NCI-H774 (cell line): Measurements from ENCODE around the gene APOBEC3H.

Experiments
- DNase-seq: peaks from one replicate; lab custom pipeline; 2025; lab: John Stamatoyannopoulos, UW

APOBEC3H gene

GRCh38 chr22:39110631-39111561 is 13.9 kb downstream of the APOBEC3H start:
- DNase-seq, result no peak

- DNase-seq, result no peak
Observed at GRCh38 chr22:39114112-39114511, 17.1 kb downstream of the APOBEC3H start.

- no peak for DNase-seq
Observed at GRCh38 chr22:39115570-39115969, 18.5 kb downstream of the APOBEC3H start.

GRCh38 chr22:39115977-39116621 is 19.1 kb downstream of the APOBEC3H start:
- no peak for DNase-seq

GRCh38 chr22:39117585-39118191 is 20.6 kb downstream of the APOBEC3H start:
- DNase-seq, result no peak

GRCh38 chr22:39120983-39121382 is 23.9 kb downstream of the APOBEC3H start:
- no peak for DNase-seq

- no peak for DNase-seq
Observed at GRCh38 chr22:39122772-39123470, 25.9 kb downstream of the APOBEC3H start.

- no peak for DNase-seq
Observed at GRCh38 chr22:39123751-39124581, 26.9 kb downstream of the APOBEC3H start.

- DNase-seq, result no peak
Observed at GRCh38 chr22:39125622-39126021, 28.6 kb downstream of the APOBEC3H start.

GRCh38 chr22:39128508-39128907 is 31.5 kb downstream of the APOBEC3H start:
- no peak for DNase-seq

- no peak for DNase-seq
Observed at GRCh38 chr22:39129081-39129480, 32.0 kb downstream of the APOBEC3H start.

GRCh38 chr22:39129746-39130145 is 32.7 kb downstream of the APOBEC3H start:
- no peak for DNase-seq

GRCh38 chr22:39130152-39130704 is 33.2 kb downstream of the APOBEC3H start:
- no peak for DNase-seq

- DNase-seq, result no peak
Observed at GRCh38 chr22:39130892-39131855, 34.1 kb downstream of the APOBEC3H start.

- no peak for DNase-seq
Observed at GRCh38 chr22:39132281-39132680, 35.2 kb downstream of the APOBEC3H start.

- no peak for DNase-seq
Observed at GRCh38 chr22:39132871-39133524, 36.0 kb downstream of the APOBEC3H start.

- no peak for DNase-seq
Observed at GRCh38 chr22:39133871-39134270, 36.8 kb downstream of the APOBEC3H start.

GRCh38 chr22:39134366-39135091 is 37.5 kb downstream of the APOBEC3H start:
- DNase-seq, result no peak
